H1 (cell line): Measurements from ENCODE around the gene ATG2B. TPM values are rescaled to one million over a fixed set of nuclear protein-coding genes. Genes with fewer than 3 reads are reported as not detected.

Experiments
- ASH2L ChIP-seq: fragments of 200-600, 300-600 bp; sonication (generic); IDR thresholded peaks from one replicate; pipeline ENCODE4 v1.7.1; 2017; ENCODE audit warnings: low read length
- CBX5 ChIP-seq: fragments of 300-800, 300-1000 bp; sonication (generic); IDR thresholded peaks from 2 replicates; pipeline ENCODE4 v1.7.1; 2016; ENCODE audit warnings: antibody characterized with exemption, low read length, low read depth
- CHD1 ChIP-seq: IDR thresholded peaks from 2 replicates; pipeline ENCODE4 v1.6.1; 2012; ENCODE audit warnings: low read depth, low read length, improper control_type of control experiment
- CTBP2 ChIP-seq: IDR thresholded peaks from 2 replicates; pipeline ENCODE4 v1.7.0; 2011; ENCODE audit warnings: borderline replicate concordance, mild to moderate bottlenecking, moderate library complexity, mixed read lengths, low read length; ENCODE audit not compliant: insufficient read depth, insufficient read length
- EGR1 ChIP-seq: IDR thresholded peaks from 2 replicates; pipeline ENCODE4 v1.6.1; 2011; ENCODE audit warnings: low read depth, low read length, borderline replicate concordance
- EZH2 ChIP-seq: fragments of 200-600 bp; sonication (generic); IDR thresholded peaks from 2 replicates; pipeline ENCODE4 v1.7.1; 2012; ENCODE audit warnings: low read depth, mild to moderate bottlenecking, moderate library complexity, low read length, inconsistent platforms; ENCODE audit not compliant: severe bottlenecking
- FOSL1 ChIP-seq: IDR thresholded peaks from 2 replicates; pipeline ENCODE4 v1.6.1; 2011; ENCODE audit warnings: mild to moderate bottlenecking, low read depth, low read length, moderate library complexity; ENCODE audit not compliant: insufficient read depth
- GABPA ChIP-seq: IDR thresholded peaks from 2 replicates; pipeline ENCODE4 v1.6.1; 2011; ENCODE audit warnings: mild to moderate bottlenecking, low read length, moderate library complexity, borderline replicate concordance; ENCODE audit not compliant: insufficient read depth
- HDAC2 ChIP-seq, 2 experiments: fragments of 300-600 bp in 1 of 2; sonication (generic) in 1 of 2; IDR thresholded peaks; 2 replicates each; pipeline ENCODE4 v1.6.1; 2011 to 2012; ENCODE audit warnings: low read depth in 2 of 2, low read length in 2 of 2, mild to moderate bottlenecking in 2 of 2, moderate library complexity in 2 of 2, borderline replicate concordance in 1 of 2, inconsistent platforms in 1 of 2
- KDM4A ChIP-seq: IDR thresholded peaks from one replicate; pipeline ENCODE4 v1.7.1; 2012; ENCODE audit warnings: low read depth, mild to moderate bottlenecking, moderate library complexity, low read length, inconsistent platforms; ENCODE audit not compliant: severe bottlenecking
- NANOG ChIP-seq: IDR thresholded peaks from 2 replicates; pipeline ENCODE4 v1.6.1; 2011; ENCODE audit warnings: low read length, low read depth, mild to moderate bottlenecking, inconsistent platforms; ENCODE audit not compliant: insufficient read depth, poor library complexity, severe bottlenecking
- NRF1 ChIP-seq: IDR thresholded peaks from 2 replicates; pipeline ENCODE4 v1.6.1; 2011; ENCODE audit warnings: mild to moderate bottlenecking, low read depth, low read length, improper control_type of control experiment
- PHF8 ChIP-seq: fragments of 200-600 bp; sonication (generic); conservative IDR thresholded peaks from 2 replicates; pipeline ENCODE4 v1.7.1; 2012; ENCODE audit warnings: low read depth, mild to moderate bottlenecking, inconsistent platforms, low read length, moderate library complexity
- SUZ12 ChIP-seq: fragments of 200-600 bp; sonication (generic); IDR thresholded peaks from 2 replicates; pipeline ENCODE4 v1.6.1; 2012; ENCODE audit warnings: mild to moderate bottlenecking, inconsistent platforms, low read length, moderate library complexity, mixed read lengths
- TAF7 ChIP-seq: optimal IDR thresholded peaks from 2 replicates; pipeline ENCODE3; 2011; ENCODE audit warnings: low read depth, mild to moderate bottlenecking, inconsistent platforms, low read length, moderate library complexity, borderline replicate concordance
- ZNF274 ChIP-seq: IDR thresholded peaks from 2 replicates; pipeline ENCODE4 v1.7.0; 2012; ENCODE audit warnings: low read length, borderline replicate concordance; ENCODE audit errors: extremely low read depth
- polyA plus RNA-seq, 7 experiments: library from polyadenylated mRNA; depleted of rRNA in 3 of 7; stranded (reverse) in 5 of 7; unstranded in 2 of 7; fragments of >200 nt in 5 of 7; fragments of 200-250 nt in 2 of 7; gene quantifications; 1 replicate in 5 of 7; 2 replicates in 1 of 7; 4 replicates in 1 of 7; pipeline versions ENCODE4 v1.2.1 to v1.2.3, GENCODE V29; 2011 to 2013; ENCODE audit warnings: missing spikeins in 2 of 7, mixed read lengths in 2 of 7
- total RNA-seq: library from RNA; stranded (reverse); fragmentation: NEBNext Ultra II Directional; extraction: Animal tissue kit (Norgen Biotek cat#: 25700); gene quantifications from 2 replicates; pipeline ENCODE4 v1.2.1, GENCODE V29; 2021

Gene ATG2B
- total and polyA plus RNA-seq, 2 of the 8 experiments (the other 6 are each of a cell fraction or from before 2014, with no cell fraction given) = 4.6 to 14.4 TPM

- TF ChIP-seq ASH2L (peak; percentile 99), CBX5 (no peak), EGR1 (no peak), NANOG (no peak), KDM4A (peak; percentile 89), NRF1 (no peak), PHF8 (peak; percentile 71), CHD1 (no peak), ZNF274 (no peak), CTBP2 (peak; percentile 12), EZH2 (no peak), SUZ12 (no peak), TAF7 (peak; percentile 69), GABPA (peak; percentile 84; the same call in 1 of the 2 replicates), HDAC2 (IDR thresholded peaks at IDR 0.05; ENCODE audit: borderline replicate concordance in 1 of 2, low read depth in 2 of 2, low read length in 2 of 2) (no peak), FOSL1 (no peak)
Observed at GRCh38 chr14:96362965-96363750, at the start of gene ATG2B, which contains the start of gene GSKIP (continued).
